ENCODE data around the gene URB1. TPM values are rescaled to one million over a fixed set of nuclear protein-coding genes. Genes with fewer than 3 reads are reported as not detected.

The URB1 gene
- total and polyA plus RNA-seq, 9 of the 15 experiments (the other 6 are each of a cell fraction or from before 2014, with no cell fraction given) = 0.97 to 53.6 (median 21.5) TPM

GRCh38 chr21:32393677-32394001 is 827 bp upstream of the URB1 start (continued):
- TF ChIP-seq, protein P1, sequence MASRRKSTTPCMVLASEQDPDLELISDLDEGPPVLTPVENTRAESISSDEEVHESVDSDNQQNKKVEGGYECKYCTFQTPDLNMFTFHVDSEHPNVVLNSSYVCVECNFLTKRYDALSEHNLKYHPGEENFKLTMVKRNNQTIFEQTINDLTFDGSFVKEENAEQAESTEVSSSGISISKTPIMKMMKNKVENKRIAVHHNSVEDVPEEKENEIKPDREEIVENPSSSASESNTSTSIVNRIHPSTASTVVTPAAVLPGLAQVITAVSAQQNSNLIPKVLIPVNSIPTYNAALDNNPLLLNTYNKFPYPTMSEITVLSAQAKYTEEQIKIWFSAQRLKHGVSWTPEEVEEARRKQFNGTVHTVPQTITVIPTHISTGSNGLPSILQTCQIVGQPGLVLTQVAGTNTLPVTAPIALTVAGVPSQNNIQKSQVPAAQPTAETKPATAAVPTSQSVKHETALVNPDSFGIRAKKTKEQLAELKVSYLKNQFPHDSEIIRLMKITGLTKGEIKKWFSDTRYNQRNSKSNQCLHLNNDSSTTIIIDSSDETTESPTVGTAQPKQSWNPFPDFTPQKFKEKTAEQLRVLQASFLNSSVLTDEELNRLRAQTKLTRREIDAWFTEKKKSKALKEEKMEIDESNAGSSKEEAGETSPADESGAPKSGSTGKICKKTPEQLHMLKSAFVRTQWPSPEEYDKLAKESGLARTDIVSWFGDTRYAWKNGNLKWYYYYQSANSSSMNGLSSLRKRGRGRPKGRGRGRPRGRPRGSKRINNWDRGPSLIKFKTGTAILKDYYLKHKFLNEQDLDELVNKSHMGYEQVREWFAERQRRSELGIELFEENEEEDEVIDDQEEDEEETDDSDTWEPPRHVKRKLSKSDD (conservative IDR thresholded peaks at IDR 0.05; ENCODE audit: low read length) = no peak
- no peak for TF ChIP-seq ZNF583 (CRISPR knock-in tag; IDR thresholded peaks at IDR 0.05)
- no peak for TF ChIP-seq ZKSCAN8 (CRISPR knock-in tag; IDR thresholded peaks at IDR 0.05)
- TF ChIP-seq OTX1 (CRISPR knock-in tag; IDR thresholded peaks at IDR 0.05) = peak; percentile 6; the same call in 1 of the 2 replicates

DNA sequence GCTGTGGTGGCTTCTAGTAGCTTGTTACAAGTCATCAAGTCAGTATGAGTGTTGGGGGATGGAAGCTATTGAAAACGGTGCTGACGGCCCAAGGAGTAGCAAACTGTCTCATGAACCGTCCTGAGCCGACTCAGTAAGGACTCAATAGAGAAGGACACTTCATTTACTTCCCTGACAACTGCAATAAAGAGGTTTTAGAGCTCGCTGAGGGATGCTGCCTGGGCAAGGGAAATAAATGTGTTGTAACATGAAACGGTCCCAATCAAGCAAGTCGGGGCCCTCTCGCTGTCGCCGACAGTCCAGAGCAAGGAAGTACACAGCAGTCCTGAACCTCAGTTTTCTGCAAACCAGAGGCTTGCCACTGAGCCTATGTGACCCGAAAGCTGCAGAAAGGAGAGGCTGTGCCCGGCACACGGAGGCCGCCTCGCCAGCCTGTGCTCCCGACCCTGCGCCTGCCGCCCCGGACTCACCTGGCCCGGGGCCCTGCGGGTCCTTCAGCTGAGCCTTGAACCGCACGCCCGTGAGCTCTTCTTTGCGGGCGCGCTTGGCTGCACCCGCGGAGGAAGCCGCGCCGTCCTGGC is 423 bp downstream of the URB1 start:
- H3K27ac ChIP-seq (ENCODE audit: extremely low read depth, low read depth, low read length) = peak overlapping the region; percentile 49; the same call in 2 of the 3 replicates
- peaks cover 35% of the 10 kb centered on the region; the same call in 2 of the 3 replicates for H3K36me3 ChIP-seq (ENCODE audit: control insufficient read depth, insufficient read depth, low read length)
- DNase-seq (ENCODE audit: extremely low read depth in 1 of 4, low spot score in 3 of 4) = peak in 2 of 4 experiments; percentile 34 to 47
- peaks cover 10 to 16% of the 10 kb centered on the region in 2 experiments; a peak in 3 of 5 replicates for H3K4me1 ChIP-seq (replicated peaks in 1 of 2; ENCODE audit: control insufficient read depth in 2 of 2, insufficient read depth in 2 of 2, low read length in 2 of 2)
- POLR2A ChIA-PET = interaction anchor here (0.6 to 1.6 kb wide), 7 partner anchors 9 to 302 kb away, joined by 3 to 7 read pairs (median 4); no protein-coding TSS in a partner anchor
- intact Hi-C loops (cut with micrococcal nuclease) = loop anchor here (5.0 kb wide), 1 partner anchor 220 kb away; the partner anchor contains the start of gene CFAP298
- CTCF ChIA-PET (ENCODE audit: low intra/inter-chr PET ratio) = no interaction called here
- peak overlapping the region; percentile 80 for H2AFZ ChIP-seq (ENCODE audit: low read depth, low read length)
- in situ Hi-C loops (cut with MboI) = no loop called here
- H3K27me3 ChIP-seq (ENCODE audit: control insufficient read depth in 2 of 2, insufficient read depth in 2 of 2, low read length in 2 of 2) = no peaks in the 10 kb centered on the region
- peak overlapping the region; percentile 89 for H3K4me2 ChIP-seq (ENCODE audit: insufficient read depth, low read length)
- peaks cover 56% of the 10 kb centered on the region for H3K79me2 ChIP-seq (ENCODE audit: control insufficient read depth, insufficient read depth, low read length)
- H3K4me3 ChIP-seq = peak overlapping the region; percentile 97
- peaks cover 3% of the 10 kb centered on the region for H3K9me1 ChIP-seq (ENCODE audit: control insufficient read depth, insufficient read depth, low read length)
- H3K9ac ChIP-seq (ENCODE audit: insufficient read depth in 1 of 2, low read depth in 2 of 2, low read length in 2 of 2) = peak overlapping the region; percentile 79 to 94
- H3K9me3 ChIP-seq (replicated peaks; ENCODE audit: control insufficient read depth, insufficient read depth, low read depth, low read length) = no peaks in the 10 kb centered on the region
- peak; percentile 47 for ATAC-seq
- TSS peak; percentile 60 for BruUV-seq (replicated peaks)
- H4K20me1 ChIP-seq (replicated peaks; ENCODE audit: control insufficient read depth, insufficient read depth, low read length) = peaks cover 31% of the 10 kb centered on the region
- FAIRE-seq = peak; percentile 63
- under 1% methylated on average over 32 of the region's 32 CpGs for WGBS (ENCODE audit: insufficient coverage, low coverage, missing lambda C conversion rate)
- no peak for TF ChIP-seq YBX1 (IDR thresholded peaks at IDR 0.05)
- TF ChIP-seq CHD1 (IDR thresholded peaks at IDR 0.05; ENCODE audit: low read length) = peak; percentile 36
- TF ChIP-seq TEAD4 (IDR thresholded peaks at IDR 0.05; ENCODE audit: low read length) = no peak
- no peak for TF ChIP-seq TEAD4 (CRISPR knock-in tag; IDR thresholded peaks at IDR 0.05; ENCODE audit: borderline replicate concordance)
- peak; percentile 56 for TF ChIP-seq U2AF1 (optimal IDR thresholded peaks at IDR 0.05; ENCODE audit: low read depth, low read length)
- 0 out of 2 replicates have a peak, but pooled peaks have one; percentile 20 for TF ChIP-seq ZNF12 (CRISPR knock-in tag; IDR thresholded peaks at IDR 0.05)
- no peak for TF ChIP-seq BRCA1 (IDR thresholded peaks at IDR 0.05)
- 0 out of 2 replicates have a peak, but pooled peaks have one; percentile 16 for TF ChIP-seq BRCA1 (CRISPR knock-in tag; IDR thresholded peaks at IDR 0.05)
- peak; percentile 83 for TF ChIP-seq PHB (CRISPR knock-in tag; IDR thresholded peaks at IDR 0.05)
- TF ChIP-seq HNRNPL (IDR thresholded peaks at IDR 0.05; ENCODE audit: low read depth, low read length) = no peak
- TF ChIP-seq, protein P2, sequence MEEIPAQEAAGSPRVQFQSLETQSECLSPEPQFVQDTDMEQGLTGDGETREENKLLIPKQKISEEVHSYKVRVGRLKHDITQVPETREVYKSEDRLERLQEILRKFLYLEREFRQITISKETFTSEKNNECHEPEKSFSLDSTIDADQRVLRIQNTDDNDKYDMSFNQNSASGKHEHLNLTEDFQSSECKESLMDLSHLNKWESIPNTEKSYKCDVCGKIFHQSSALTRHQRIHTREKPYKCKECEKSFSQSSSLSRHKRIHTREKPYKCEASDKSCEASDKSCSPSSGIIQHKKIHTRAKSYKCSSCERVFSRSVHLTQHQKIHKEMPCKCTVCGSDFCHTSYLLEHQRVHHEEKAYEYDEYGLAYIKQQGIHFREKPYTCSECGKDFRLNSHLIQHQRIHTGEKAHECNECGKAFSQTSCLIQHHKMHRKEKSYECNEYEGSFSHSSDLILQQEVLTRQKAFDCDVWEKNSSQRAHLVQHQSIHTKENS (CRISPR knock-in tag; IDR thresholded peaks at IDR 0.05) = no peak
- TF ChIP-seq, protein P3, sequence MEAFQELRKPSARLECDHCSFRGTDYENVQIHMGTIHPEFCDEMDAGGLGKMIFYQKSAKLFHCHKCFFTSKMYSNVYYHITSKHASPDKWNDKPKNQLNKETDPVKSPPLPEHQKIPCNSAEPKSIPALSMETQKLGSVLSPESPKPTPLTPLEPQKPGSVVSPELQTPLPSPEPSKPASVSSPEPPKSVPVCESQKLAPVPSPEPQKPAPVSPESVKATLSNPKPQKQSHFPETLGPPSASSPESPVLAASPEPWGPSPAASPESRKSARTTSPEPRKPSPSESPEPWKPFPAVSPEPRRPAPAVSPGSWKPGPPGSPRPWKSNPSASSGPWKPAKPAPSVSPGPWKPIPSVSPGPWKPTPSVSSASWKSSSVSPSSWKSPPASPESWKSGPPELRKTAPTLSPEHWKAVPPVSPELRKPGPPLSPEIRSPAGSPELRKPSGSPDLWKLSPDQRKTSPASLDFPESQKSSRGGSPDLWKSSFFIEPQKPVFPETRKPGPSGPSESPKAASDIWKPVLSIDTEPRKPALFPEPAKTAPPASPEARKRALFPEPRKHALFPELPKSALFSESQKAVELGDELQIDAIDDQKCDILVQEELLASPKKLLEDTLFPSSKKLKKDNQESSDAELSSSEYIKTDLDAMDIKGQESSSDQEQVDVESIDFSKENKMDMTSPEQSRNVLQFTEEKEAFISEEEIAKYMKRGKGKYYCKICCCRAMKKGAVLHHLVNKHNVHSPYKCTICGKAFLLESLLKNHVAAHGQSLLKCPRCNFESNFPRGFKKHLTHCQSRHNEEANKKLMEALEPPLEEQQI (IDR thresholded peaks at IDR 0.05) = no peak
